Hepatocyte (in vitro differentiated cells): ENCODE results near the gene POU2F2. TPM values are rescaled to one million over a fixed set of nuclear protein-coding genes. Genes with fewer than 3 reads are reported as not detected.

Source experiments
- DNase-seq: peaks from one replicate; pipeline ENCODE4 v3.0.0-alpha.2; 2016; ENCODE audit warnings: low spot score
- H2AFZ ChIP-seq: fragments of 200-600 bp; sonication (generic); 2 replicates; pipeline ENCODE4 v1.6.0; 2016; ENCODE audit warnings: antibody characterized with exemption, mild to moderate bottlenecking
- H3K27ac ChIP-seq: fragments of 200-600 bp; sonication (generic); 2 replicates; pipeline ENCODE4 v1.5.1; 2016; ENCODE audit warnings: mild to moderate bottlenecking
- H3K27me3 ChIP-seq: fragments of 200-600 bp; sonication (generic); 2 replicates; pipeline ENCODE4 v1.6.1; 2016
- H3K36me3 ChIP-seq: fragments of 200-600 bp; sonication (generic); replicated peaks from 2 replicates; pipeline ENCODE4 v1.5.1; 2016; ENCODE audit warnings: low read depth; ENCODE audit not compliant: insufficient read depth
- H3K4me1 ChIP-seq: fragments of 200-600 bp; sonication (generic); 2 replicates; pipeline ENCODE4 v1.5.1; 2016; ENCODE audit warnings: mild to moderate bottlenecking, moderate library complexity; ENCODE audit not compliant: insufficient read depth
- H3K4me2 ChIP-seq: fragments of 200-600 bp; sonication (generic); 2 replicates; pipeline ENCODE4 v1.6.0; 2016
- H3K4me3 ChIP-seq: fragments of 200-600 bp; sonication (generic); 2 replicates; pipeline ENCODE4 v1.5.1; 2016; ENCODE audit warnings: mild to moderate bottlenecking
- H3K79me2 ChIP-seq: fragments of 200-600 bp; sonication (generic); 2 replicates; pipeline ENCODE4 v1.6.0; 2017; ENCODE audit warnings: mild to moderate bottlenecking
- H3K9me2 ChIP-seq: fragments of 200-600 bp; sonication (generic); replicated peaks from 2 replicates; pipeline ENCODE4 v1.6.0; 2017; ENCODE audit warnings: mild to moderate bottlenecking; ENCODE audit not compliant: insufficient read depth
- H3K9me3 ChIP-seq: fragments of 200-600 bp; sonication (generic); 2 replicates; pipeline ENCODE4 v1.5.1; 2016; ENCODE audit warnings: low read depth, mild to moderate bottlenecking
- H4K20me1 ChIP-seq: fragments of 200-600 bp; sonication (generic); 2 replicates; pipeline ENCODE4 v1.6.0; 2016; ENCODE audit warnings: mild to moderate bottlenecking; ENCODE audit not compliant: insufficient read depth, poor library complexity, severe bottlenecking
- CTCF ChIP-seq: fragments of 200-600 bp; sonication (generic); IDR thresholded peaks from 2 replicates; pipeline ENCODE4 v1.5.1; 2016; ENCODE audit warnings: antibody characterized with exemption, mild to moderate bottlenecking; ENCODE audit not compliant: poor library complexity
- EZH2 ChIP-seq: fragments of 200-600 bp; sonication (generic); IDR thresholded peaks from 2 replicates; pipeline ENCODE4 v1.6.1; 2016; ENCODE audit warnings: antibody characterized with exemption, mild to moderate bottlenecking, borderline replicate concordance
- EZH2phosphoT487 ChIP-seq: fragments of 200-600 bp; sonication (generic); IDR thresholded peaks from one replicate; pipeline ENCODE4 v1.6.1; 2018; ENCODE audit warnings: antibody characterized with exemption, mild to moderate bottlenecking, low read depth, moderate library complexity; ENCODE audit not compliant: unreplicated experiment, severe bottlenecking
- WGBS: methylation state at CpG from one replicate; pipeline ENCODE4 v1.1.6; 2016; ENCODE audit warnings: low lambda C conversion rate; ENCODE audit errors: missing lambda C conversion rate; 5-methylcytosine and 5-hydroxymethylcytosine counted together
- polyA plus RNA-seq: library from polyadenylated mRNA; unstranded; fragments of >200 nt; fragmentation: Nextera tagmentation; extraction: Ambion mirVana; gene quantifications from 2 replicates; pipeline ENCODE4 v1.2.1, GENCODE V29; 2016
- total RNA-seq: library from RNA; depleted of rRNA; stranded (reverse); fragments of >200 nt; gene quantifications from 2 replicates; pipeline ENCODE4 v1.2.3, GENCODE V29; 2014

The POU2F2 gene
- total and polyA plus RNA-seq, 2 experiments from 2014 or later, result 0.15 TPM; not detected in 1

DNA sequence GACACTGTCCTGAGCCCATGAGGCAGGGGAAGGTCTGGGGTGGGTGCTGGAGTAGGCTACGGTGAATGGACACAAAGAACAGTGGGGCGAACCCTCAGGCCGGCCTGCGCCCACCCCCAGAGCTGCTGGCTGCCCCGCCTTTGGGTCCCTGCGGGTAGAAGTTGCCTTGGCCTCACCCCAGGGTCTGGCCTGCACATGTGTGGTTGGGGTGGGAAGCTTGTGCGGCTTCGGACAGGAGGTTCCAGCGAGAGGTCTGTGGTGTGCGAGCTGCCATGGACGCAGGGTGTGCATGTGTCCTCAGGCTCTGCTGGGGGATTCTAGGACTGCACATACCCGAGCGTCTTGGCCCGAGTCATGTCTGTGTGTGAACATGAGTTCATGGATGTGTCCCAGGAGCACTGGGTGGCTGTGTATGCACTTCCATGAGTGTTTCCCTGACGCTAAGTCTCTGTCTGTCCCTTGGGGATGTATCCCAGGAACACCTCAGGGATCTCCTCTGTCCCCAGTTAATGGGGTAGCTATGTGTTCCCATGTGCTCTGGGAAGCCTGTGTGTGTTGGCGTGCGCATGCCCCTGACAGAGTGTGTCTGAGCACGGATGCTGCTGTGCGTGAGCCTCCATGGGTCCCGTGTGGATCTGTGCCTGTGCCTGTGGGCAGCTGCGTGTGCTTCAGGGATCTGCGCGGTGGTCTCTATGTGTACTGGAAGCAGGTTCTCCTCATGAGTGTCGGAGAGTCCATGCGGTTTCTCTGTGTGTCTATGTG, 20.8 kb upstream of the POU2F2 start:
- no peaks in the 10 kb centered on the region for H3K79me2 ChIP-seq
- no peak for DNase-seq
- peaks cover 49% of the 10 kb centered on the region for H3K27me3 ChIP-seq
- no peak overlapping the region for H3K4me3 ChIP-seq
- no peaks in the 10 kb centered on the region for H3K9me3 ChIP-seq
- no peaks in the 10 kb centered on the region for H3K36me3 ChIP-seq
- H4K20me1 ChIP-seq, result no peaks in the 10 kb centered on the region
- no peak overlapping the region for H3K4me2 ChIP-seq
- no peaks in the 10 kb centered on the region for H3K4me1 ChIP-seq
- H3K27ac ChIP-seq, result no peak overlapping the region
- TF ChIP-seq EZH2 (no peak), CTCF (no peak), EZH2phosphoT487 (no peak)
- no peaks in the 10 kb centered on the region for H3K9me2 ChIP-seq
- WGBS, result 88% methylated on average over 25 of the region's 25 CpGs
- no peak overlapping the region for H2AFZ ChIP-seq

DNA sequence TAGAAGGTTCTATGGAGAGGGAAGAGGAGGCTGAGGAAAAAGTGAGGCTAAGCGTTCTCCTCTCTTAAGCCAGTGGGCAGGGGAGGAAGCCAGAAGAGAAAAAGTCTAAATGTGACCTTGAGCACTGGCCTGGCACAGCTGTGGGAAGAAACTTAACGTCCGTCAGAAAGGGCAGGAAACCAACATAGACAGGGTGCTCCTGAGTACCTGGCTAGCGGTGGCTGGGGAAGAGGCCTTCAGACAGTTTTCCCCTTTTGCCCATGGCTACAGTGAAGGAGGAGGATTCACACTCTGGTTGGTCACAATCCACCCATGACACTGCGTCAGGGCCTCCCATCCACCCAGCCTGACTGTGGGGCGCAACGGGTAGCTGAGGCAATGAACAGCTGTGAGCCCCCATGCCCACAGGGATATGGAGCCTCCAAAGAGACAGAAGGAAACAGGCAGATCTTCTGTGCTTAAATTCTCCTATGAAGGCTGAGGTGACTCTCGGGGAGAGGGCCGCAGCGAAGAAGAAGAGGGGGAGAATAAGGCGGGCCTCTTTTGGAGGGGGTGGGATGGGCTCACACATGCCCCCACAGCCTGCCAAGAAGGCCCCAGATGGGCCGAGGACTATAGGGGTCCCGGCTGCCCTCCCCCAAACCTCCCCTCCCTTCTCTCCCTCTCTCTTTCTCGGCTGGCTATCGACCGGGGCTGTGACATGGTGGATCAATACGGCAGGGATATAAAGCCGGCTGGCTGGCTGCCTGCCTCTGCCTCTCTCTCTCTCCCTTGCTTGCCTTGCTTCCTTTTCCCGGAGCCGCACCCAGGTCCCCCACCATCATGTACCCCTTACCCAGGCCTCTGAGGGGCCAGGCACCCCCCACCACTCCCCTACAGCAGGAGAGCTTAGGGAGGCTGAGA, 19.8 kb upstream of the POU2F2 start:
- no peak for DNase-seq
- H3K4me1 ChIP-seq, result no peaks in the 10 kb centered on the region
- no peak overlapping the region for H3K27ac ChIP-seq
- 90% methylated on average over 14 of the region's 20 CpGs for WGBS
- no peaks in the 10 kb centered on the region for H3K9me2 ChIP-seq
- H3K4me2 ChIP-seq, result no peak overlapping the region
- no peak overlapping the region for H2AFZ ChIP-seq
- H3K4me3 ChIP-seq, result no peak overlapping the region
- no peak for TF ChIP-seq EZH2phosphoT487
- TF ChIP-seq CTCF, result no peak
- no peak for TF ChIP-seq EZH2
- no peaks in the 10 kb centered on the region for H3K9me3 ChIP-seq
- H4K20me1 ChIP-seq, result no peaks in the 10 kb centered on the region
- H3K27me3 ChIP-seq, result peaks cover 49% of the 10 kb centered on the region
- H3K36me3 ChIP-seq, result no peaks in the 10 kb centered on the region
- no peaks in the 10 kb centered on the region for H3K79me2 ChIP-seq

GRCh38 chr19:42150911-42151361, 18.7 kb upstream of the POU2F2 start:
- Histone ChIP-seq H3K4me1 (no peaks in the 10 kb centered on the region), H2AFZ (no peak overlapping the region), H4K20me1 (no peaks in the 10 kb centered on the region), H3K4me3 (no peak overlapping the region), H3K36me3 (no peaks in the 10 kb centered on the region), H3K27ac (no peak overlapping the region), H3K27me3 (peaks cover 55% of the 10 kb centered on the region), H3K79me2 (no peaks in the 10 kb centered on the region), H3K9me2 (no peaks in the 10 kb centered on the region), H3K4me2 (no peak overlapping the region), H3K9me3 (no peaks in the 10 kb centered on the region)
- no peak for DNase-seq
- TF ChIP-seq EZH2 (no peak), CTCF (no peak), EZH2phosphoT487 (no peak)
- 46% methylated on average over 4 of the region's 9 CpGs for WGBS
